Pancreas (tissue), 10 donors: ENCODE measurements around the gene MMP15. TPM values are rescaled to one million over a fixed set of nuclear protein-coding genes. Genes with fewer than 3 reads are reported as not detected.

Source experiments
- ATAC-seq, 4 donors: fragments of 200-7000 bp; cut with Tn5 transposase; one replicate each; pipeline versions ENCODE4 v1.8.0 to v1.9.1; 2020; ENCODE audit warnings: mild to moderate bottlenecking in 4 of 4, moderate library complexity in 4 of 4
- DNase-seq, 6 donors: peaks; one replicate each; pipeline ENCODE4 v3.0.0-alpha.2; 2020
- FAIRE-seq: peaks from 2 replicates; lab custom pipeline; 2012; peaks lifted over from hg19 to GRCh38; lab: Jason Lieb, UNC
- H3K27ac ChIP-seq, 4 donors: fragments of 200-600 bp; sonication (generic); 1 replicate in 3 of 4; 2 replicates in 1 of 4; pipeline versions ENCODE4 v1.5.0 to v1.8.0; 2020
- H3K27me3 ChIP-seq, 4 donors: fragments of 200-600 bp; one replicate each; pipeline ENCODE4 v1.8.0; 2021
- H3K36me3 ChIP-seq, 3 donors: fragments of 200-600 bp; sonication (generic) in 1 of 3; one replicate each; pipeline versions ENCODE4 v1.5.0 to v1.8.0; 2020 to 2021
- H3K4me1 ChIP-seq, 3 donors: fragments of 200-600 bp; one replicate each; pipeline ENCODE4 v1.8.0; 2021
- H3K4me3 ChIP-seq, 4 donors: fragments of 200-600 bp; sonication (generic) in 2 of 4; one replicate each; pipeline versions ENCODE4 v1.5.0 to v1.8.0; 2020 to 2021
- H3K9me3 ChIP-seq, 4 donors: fragments of 200-600 bp; one replicate each; pipeline ENCODE4 v1.8.0; 2021
- WGBS, 2 donors: extraction: QIAGEN DNeasy Blood & Tissue Kit; methylation state at CpG; one replicate each; pipeline ENCODE4 v1.1.7; 2013; 5-methylcytosine and 5-hydroxymethylcytosine counted together
- intact Hi-C, 3 donors: fragments of 100-400 bp; cut with DNase I; formaldehyde crosslinking; loops; one replicate each; pipeline versions ENCODE4 v1.11.1 to v1.14.2; 2022
- polyA plus RNA-seq, 2 donors: library from polyadenylated mRNA; stranded (reverse); fragments of 200-250 nt; gene quantifications; one replicate each; pipeline ENCODE4 v1.2.3, GENCODE V29; 2013
- total RNA-seq, 6 donors: library from RNA; stranded (reverse); fragmentation: NEBNext Ultra II Directional in 4 of 6; extraction: Animal tissue kit (Norgen Biotek cat#: 25700) in 4 of 6; gene quantifications; one replicate each; pipeline versions ENCODE4 v1.2.1 to v1.2.4, GENCODE V29; 2021 to 2023
- TF ChIP-seq, protein P1 (sequence below), 4 donors: fragments of 200-600 bp; sonication (generic) in 3 of 4; IDR thresholded peaks; one replicate each; pipeline versions ENCODE4 v1.5.0 to v1.8.0; 2021; ENCODE audit warnings: antibody characterized with exemption in 4 of 4
- donor health status: healthy with polysubstance abuse.
- donor health status: DM: no; HTN: no; CAD: no; lungs with moderate emphysema.
- donor health status: DM: no; HTN: no; CAD: no.
- donor health status: control.
- donor health status: control.
- donor health status: Bipolar disorder and iron deficiency.
- donor health status: DM: yes; HTN: yes; CAD: no.
- donor health status: DM: no; HTN: no; CAD: no.
- donor health status: DM: no; HTN: no; CAD: no.
- donor health status: DM: yes; HTN: yes; CAD: no.

The MMP15 gene
- total and polyA plus RNA-seq, 8 donors, result 11.2 to 30.2 (median 21.0) TPM

DNA sequence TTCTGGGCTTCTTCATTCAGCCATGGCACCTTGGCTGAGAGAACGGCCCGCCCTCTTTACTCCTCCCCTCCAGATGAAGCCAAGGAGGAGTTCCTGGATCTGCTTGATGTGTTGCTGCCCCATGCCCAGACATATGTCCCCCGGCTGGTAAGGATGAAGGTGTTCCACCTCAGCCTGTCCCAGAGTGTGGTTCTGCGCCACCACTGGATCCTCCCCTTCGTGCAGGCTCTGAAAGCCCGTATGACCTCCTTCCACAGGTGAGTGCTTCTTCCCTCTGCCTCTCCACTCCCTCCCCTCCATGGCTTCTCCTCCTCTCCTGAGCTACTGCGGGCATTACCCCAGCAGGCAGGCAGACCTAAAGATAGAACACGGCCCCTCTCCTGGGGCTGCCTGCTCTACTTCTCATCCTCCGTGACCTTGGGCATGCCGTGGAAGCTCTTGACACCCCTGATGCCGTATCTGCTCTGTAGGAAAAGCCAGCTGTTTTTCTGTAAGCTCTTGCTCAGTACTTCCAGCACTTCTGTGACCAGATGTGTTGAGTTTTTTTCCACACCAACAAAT, 15.6 kb upstream of the MMP15 start:
- DNase-seq (no peak), FAIRE-seq (no peak), ATAC-seq (no peak)
- intact Hi-C loops, result loop anchor here in 1 of 3 donors (10.0 kb wide), 1 partner anchor 435 kb away; no protein-coding TSS in a partner anchor
- Histone ChIP-seq H3K36me3 (peaks cover 0 to 16% (median 3%) of the 10 kb centered on the region in 3 donors), H3K9me3 (no peaks in the 10 kb centered on the region), H3K4me1 (peaks cover under 1 to 2% (median 1%) of the 10 kb centered on the region in 3 donors), H3K4me3 (no peak overlapping the region), H3K27me3 (no peaks in the 10 kb centered on the region), H3K27ac (no peak overlapping the region)
- TF ChIP-seq, protein P1, sequence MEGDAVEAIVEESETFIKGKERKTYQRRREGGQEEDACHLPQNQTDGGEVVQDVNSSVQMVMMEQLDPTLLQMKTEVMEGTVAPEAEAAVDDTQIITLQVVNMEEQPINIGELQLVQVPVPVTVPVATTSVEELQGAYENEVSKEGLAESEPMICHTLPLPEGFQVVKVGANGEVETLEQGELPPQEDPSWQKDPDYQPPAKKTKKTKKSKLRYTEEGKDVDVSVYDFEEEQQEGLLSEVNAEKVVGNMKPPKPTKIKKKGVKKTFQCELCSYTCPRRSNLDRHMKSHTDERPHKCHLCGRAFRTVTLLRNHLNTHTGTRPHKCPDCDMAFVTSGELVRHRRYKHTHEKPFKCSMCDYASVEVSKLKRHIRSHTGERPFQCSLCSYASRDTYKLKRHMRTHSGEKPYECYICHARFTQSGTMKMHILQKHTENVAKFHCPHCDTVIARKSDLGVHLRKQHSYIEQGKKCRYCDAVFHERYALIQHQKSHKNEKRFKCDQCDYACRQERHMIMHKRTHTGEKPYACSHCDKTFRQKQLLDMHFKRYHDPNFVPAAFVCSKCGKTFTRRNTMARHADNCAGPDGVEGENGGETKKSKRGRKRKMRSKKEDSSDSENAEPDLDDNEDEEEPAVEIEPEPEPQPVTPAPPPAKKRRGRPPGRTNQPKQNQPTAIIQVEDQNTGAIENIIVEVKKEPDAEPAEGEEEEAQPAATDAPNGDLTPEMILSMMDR (IDR thresholded peaks at IDR 0.05), result no peak
- WGBS, 2 donors, result 86 to 89% methylated on average over 11 of the region's 11 CpGs

GRCh38 chr16:58010886-58011285, 14.7 kb upstream of the MMP15 start:
- DNase-seq (no peak), ATAC-seq (no peak), FAIRE-seq (no peak)
- Histone ChIP-seq H3K9me3 (no peaks in the 10 kb centered on the region), H3K4me1 (no peaks in the 10 kb centered on the region), H3K27ac (no peak overlapping the region), H3K36me3 (peaks cover 0 to 16% (median 3%) of the 10 kb centered on the region in 3 donors), H3K4me3 (no peak overlapping the region), H3K27me3 (no peaks in the 10 kb centered on the region)
- WGBS, 2 donors, result 64 to 82% methylated on average over 3 of the region's 3 CpGs
- intact Hi-C loops, result loop anchor here in 1 of 3 donors (10.0 kb wide), 1 partner anchor 436 kb away; no protein-coding TSS in a partner anchor
- TF ChIP-seq, protein P1 (IDR thresholded peaks at IDR 0.05), result no peak

- no peak for ATAC-seq
- no peak overlapping the region for H3K27ac ChIP-seq
- TF ChIP-seq, protein P1 (IDR thresholded peaks at IDR 0.05), result no peak
- FAIRE-seq, result no peak
- intact Hi-C loops, result loop anchor here in 1 of 3 donors (10.0 kb wide), 1 partner anchor 437 kb away; no protein-coding TSS in a partner anchor
- no peaks in the 10 kb centered on the region for H3K9me3 ChIP-seq
- no peak for DNase-seq
- no peaks in the 10 kb centered on the region for H3K4me1 ChIP-seq
- no peak overlapping the region for H3K4me3 ChIP-seq
- H3K27me3 ChIP-seq, result no peaks in the 10 kb centered on the region
- 82 to 85% methylated on average over 3 of the region's 3 CpGs for WGBS, 2 donors
- peaks cover 0 to 16% (median 3%) of the 10 kb centered on the region in 3 donors for H3K36me3 ChIP-seq
Measured at GRCh38 chr16:58011652-58012051, 13.9 kb upstream of the MMP15 start.

DNA sequence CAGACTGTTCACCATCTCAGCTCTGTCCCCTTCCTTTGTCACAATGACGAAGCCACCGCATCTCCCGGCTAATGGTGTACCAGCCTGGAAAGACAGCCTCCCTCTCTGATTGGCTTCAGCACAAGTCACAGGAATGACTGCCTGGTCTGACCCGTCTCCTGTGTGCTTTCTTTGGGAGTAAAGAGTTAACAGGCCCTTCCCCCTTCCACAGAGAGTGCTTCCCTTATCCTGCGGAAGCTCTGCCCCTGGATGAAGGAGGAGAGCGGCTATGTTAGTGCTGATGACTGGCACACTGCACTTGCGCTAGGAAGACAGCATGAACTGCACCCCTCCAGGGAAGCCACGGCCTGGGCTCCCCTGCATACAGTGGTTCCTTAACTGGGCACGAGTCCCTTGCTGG, 13.1 kb upstream of the MMP15 start:
- Histone ChIP-seq H3K27ac (no peak overlapping the region), H3K4me3 (no peak overlapping the region), H3K9me3 (no peaks in the 10 kb centered on the region), H3K36me3 (peaks cover 0 to 16% (median 3%) of the 10 kb centered on the region in 3 donors), H3K27me3 (no peaks in the 10 kb centered on the region), H3K4me1 (no peaks in the 10 kb centered on the region)
- WGBS, 2 donors, result 85 to 87% methylated on average over 9 of the region's 9 CpGs
- no peak for FAIRE-seq
- intact Hi-C loops, result loop anchor here in 1 of 3 donors (10.0 kb wide), 1 partner anchor 438 kb away; no protein-coding TSS in a partner anchor
- TF ChIP-seq, protein P1 (IDR thresholded peaks at IDR 0.05), result no peak
- DNase-seq, result peak in 1 of 6 donors; percentile 29
- ATAC-seq, result no peak
